NCI-H1417 (cell line): ENCODE measurements around the gene YEATS4.

Experiments
- DNase-seq, 3 experiments: peaks; one replicate each; lab custom pipeline; 2025; lab: John Stamatoyannopoulos, UW

The YEATS4 gene

GRCh38 chr12:69392179-69392928 is 32.8 kb downstream of the YEATS4 start:
- no peak for DNase-seq

GRCh38 chr12:69396041-69396440 is 36.5 kb downstream of the YEATS4 start:
- no peak for DNase-seq

GRCh38 chr12:69396963-69397362 is 37.4 kb downstream of the YEATS4 start:
- no peak for DNase-seq

- no peak for DNase-seq
Observed at GRCh38 chr12:69397978-69398377, 38.4 kb downstream of the YEATS4 start.

GRCh38 chr12:69401940-69402339 is 42.4 kb downstream of the YEATS4 start:
- no peak for DNase-seq

GRCh38 chr12:69404851-69405565 is 45.5 kb downstream of the YEATS4 start:
- DNase-seq = no peak

GRCh38 chr12:69405566-69405865 is 46.0 kb downstream of the YEATS4 start:
- DNase-seq = no peak

GRCh38 chr12:69406217-69406616 is 46.7 kb downstream of the YEATS4 start:
- DNase-seq = no peak

- no peak for DNase-seq
Observed at GRCh38 chr12:69410571-69410970, 51.0 kb downstream of the YEATS4 start.

GRCh38 chr12:69412655-69413054 is 53.1 kb downstream of the YEATS4 start:
- DNase-seq = no peak

- DNase-seq = peak in 2 of 3 experiments; percentile 28 to 42
Observed at GRCh38 chr12:69415471-69416275, 56.1 kb downstream of the YEATS4 start.

GRCh38 chr12:69417231-69417630 is 57.7 kb downstream of the YEATS4 start:
- DNase-seq = no peak

- DNase-seq = no peak
Observed at GRCh38 chr12:69417741-69418167, 58.2 kb downstream of the YEATS4 start.

- no peak for DNase-seq
Observed at GRCh38 chr12:69419701-69420100, 60.2 kb downstream of the YEATS4 start.

GRCh38 chr12:69421548-69421947 is 62.0 kb downstream of the YEATS4 start:
- DNase-seq = no peak

- DNase-seq = no peak
Observed at GRCh38 chr12:69423037-69423905, 63.7 kb downstream of the YEATS4 start.

- no peak for DNase-seq
Observed at GRCh38 chr12:69425417-69425816, 65.9 kb downstream of the YEATS4 start.

- DNase-seq = peak in 1 of 3 experiments; percentile 43
Observed at GRCh38 chr12:69428351-69429073, 69.0 kb downstream of the YEATS4 start.

GRCh38 chr12:69430942-69431590 is 71.5 kb downstream of the YEATS4 start:
- DNase-seq = no peak

GRCh38 chr12:69431591-69432222 is 72.2 kb downstream of the YEATS4 start:
- peak in 1 of 3 experiments; percentile 10 for DNase-seq
